GM21515 (cell line): ENCODE results near the gene FNBP1L.

Source experiments
- ATAC-seq: cut with Tn5 transposase; IDR thresholded peaks from one replicate; pipeline ENCODE4 v1.9.1; 2021; ENCODE audit not compliant: unreplicated experiment

Gene FNBP1L

GRCh38 chr1:93447481-93448291 lies at the start of gene FNBP1L:
TSS of gene FNBP1L (plus strand) at chr1:93448118. CDS start at chr1:93448282, 164 bp downstream.
- ATAC-seq = no peak

GRCh38 chr1:93399781-93400180 lies 48.1 kb upstream of the FNBP1L start:
- ATAC-seq = no peak

- no peak for ATAC-seq
Measured at GRCh38 chr1:93408203-93408602, 39.7 kb upstream of the FNBP1L start.

- ATAC-seq = no peak
Measured at GRCh38 chr1:93411000-93411399, 36.9 kb upstream of the FNBP1L start.

- no peak for ATAC-seq
Measured at GRCh38 chr1:93414749-93415148, 33.2 kb upstream of the FNBP1L start.

- ATAC-seq = no peak
Measured at GRCh38 chr1:93415296-93415695, 32.6 kb upstream of the FNBP1L start.

GRCh38 chr1:93416183-93416582 lies 31.7 kb upstream of the FNBP1L start:
- no peak for ATAC-seq

- no peak for ATAC-seq
Measured at GRCh38 chr1:93419344-93419743, 28.6 kb upstream of the FNBP1L start.

GRCh38 chr1:93420400-93420799 lies 27.5 kb upstream of the FNBP1L start:
- ATAC-seq = no peak

GRCh38 chr1:93426181-93426580 lies 21.7 kb upstream of the FNBP1L start:
- no peak for ATAC-seq

- no peak for ATAC-seq
Measured at GRCh38 chr1:93427656-93428055, 20.3 kb upstream of the FNBP1L start.

- ATAC-seq = no peak
Measured at GRCh38 chr1:93433407-93433961, 14.4 kb upstream of the FNBP1L start.

- ATAC-seq = no peak
Measured at GRCh38 chr1:93434088-93434487, 13.8 kb upstream of the FNBP1L start.

- ATAC-seq = no peak
Measured at GRCh38 chr1:93434987-93435386, 12.9 kb upstream of the FNBP1L start.

GRCh38 chr1:93435443-93435842 lies 12.5 kb upstream of the FNBP1L start:
- ATAC-seq = no peak

- ATAC-seq = no peak
Measured at GRCh38 chr1:93436496-93436895, 11.4 kb upstream of the FNBP1L start.

- no peak for ATAC-seq
Measured at GRCh38 chr1:93437976-93438605, 9.8 kb upstream of the FNBP1L start.

GRCh38 chr1:93438716-93439115 lies 9.2 kb upstream of the FNBP1L start:
- no peak for ATAC-seq

GRCh38 chr1:93440272-93440671 lies 7.6 kb upstream of the FNBP1L start:
- no peak for ATAC-seq

GRCh38 chr1:93440706-93441105 lies 7.2 kb upstream of the FNBP1L start:
- ATAC-seq = no peak

- no peak for ATAC-seq
Measured at GRCh38 chr1:93441589-93441988, 6.3 kb upstream of the FNBP1L start.

- ATAC-seq = no peak
Measured at GRCh38 chr1:93442008-93442666, 5.8 kb upstream of the FNBP1L start.
